DND-41 (cell line): ENCODE measurements around the gene BTNL3.

Experiments
- CTCF ChIP-seq: IDR thresholded peaks from 2 replicates; pipeline ENCODE4 v1.5.1; 2012; ENCODE audit warnings: borderline replicate concordance, low read length, moderate library complexity, mild to moderate bottlenecking; ENCODE audit not compliant: poor library complexity, severe bottlenecking; ENCODE audit errors: extremely low read depth
- EZH2 ChIP-seq: IDR thresholded peaks from 3 replicates; pipeline ENCODE4 v1.6.1; 2012; ENCODE audit warnings: borderline replicate concordance, low read depth, mild to moderate bottlenecking, moderate library complexity, low read length, inconsistent platforms; ENCODE audit not compliant: severe bottlenecking

DNA sequence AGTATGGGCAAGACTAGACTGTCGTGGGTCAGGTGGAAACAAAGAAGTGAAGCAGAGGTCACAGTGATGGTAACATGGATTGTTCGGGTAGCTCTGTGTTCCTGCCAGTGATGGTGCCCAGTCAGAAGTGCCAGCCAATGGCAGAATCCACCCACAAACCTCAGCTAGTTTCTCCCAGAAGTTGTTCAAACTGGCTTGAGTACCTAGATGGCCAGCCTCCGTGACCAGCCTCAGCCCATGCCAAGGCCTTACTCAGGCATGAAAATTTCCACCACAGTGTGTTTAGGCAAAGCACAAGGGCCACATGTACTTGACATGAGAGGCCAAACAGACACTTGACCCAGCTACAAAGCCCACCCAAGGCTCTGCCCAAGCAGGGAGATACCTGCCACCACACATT lies 32.0 kb downstream of the BTNL3 start:
- TF ChIP-seq CTCF (no peak), EZH2 (no peak)
